HG02852 (cell line): Measurements from ENCODE around the gene PELO.
"Not testable (repeated sequence)": the region's sequence is repeated elsewhere in the genome, so short reads cannot be mapped to it uniquely, and the experiment has no call there.

Source experiments
- ATAC-seq: cut with Tn5 transposase; IDR thresholded peaks from one replicate; pipeline ENCODE4 v1.9.1; 2021; ENCODE audit warnings: mild to moderate bottlenecking, moderate library complexity; ENCODE audit not compliant: unreplicated experiment

Gene PELO

GRCh38 chr5:52800394-52801213 lies 12.9 kb downstream of the PELO start:
- ATAC-seq = peak; percentile 41

GRCh38 chr5:52801329-52801728 lies 13.6 kb downstream of the PELO start:
- no peak for ATAC-seq

- no peak for ATAC-seq
These were observed 14.7 kb downstream of the PELO start for GRCh38 chr5:52802272-52802973.

GRCh38 chr5:52802974-52803336 lies 15.2 kb downstream of the PELO start:
- ATAC-seq = no peak

GRCh38 chr5:52804387-52804791 lies 16.7 kb downstream of the PELO start:
- ATAC-seq = no peak

GRCh38 chr5:52804981-52805380 lies 17.3 kb downstream of the PELO start:
- ATAC-seq = no peak

- no peak for ATAC-seq
These were observed 17.9 kb downstream of the PELO start for GRCh38 chr5:52805615-52806014.

GRCh38 chr5:52807037-52807436 lies 19.3 kb downstream of the PELO start:
- no peak for ATAC-seq

GRCh38 chr5:52807723-52808122 lies 20.0 kb downstream of the PELO start:
- ATAC-seq = no peak

- ATAC-seq = no peak
These were observed 20.7 kb downstream of the PELO start for GRCh38 chr5:52808316-52808901.

- no peak for ATAC-seq
These were observed 22.2 kb downstream of the PELO start for GRCh38 chr5:52809884-52810283.

- ATAC-seq = no peak
These were observed 22.7 kb downstream of the PELO start for GRCh38 chr5:52810426-52810825.

- no peak for ATAC-seq
These were observed 23.5 kb downstream of the PELO start for GRCh38 chr5:52811067-52811749.

GRCh38 chr5:52814352-52815148 lies 26.8 kb downstream of the PELO start:
- no peak for ATAC-seq

- no peak for ATAC-seq
These were observed 30.1 kb downstream of the PELO start for GRCh38 chr5:52817818-52818217.

GRCh38 chr5:52818360-52818759 lies 30.6 kb downstream of the PELO start:
- ATAC-seq = no peak

GRCh38 chr5:52818807-52819206 lies 31.1 kb downstream of the PELO start:
- not testable (repeated sequence) for ATAC-seq

- ATAC-seq = no peak
These were observed 34.2 kb downstream of the PELO start for GRCh38 chr5:52821901-52822300.

GRCh38 chr5:52822437-52822836 lies 34.7 kb downstream of the PELO start:
- ATAC-seq = no peak

GRCh38 chr5:52824827-52825226 lies 37.1 kb downstream of the PELO start:
- no peak for ATAC-seq

GRCh38 chr5:52825826-52826225 lies 38.1 kb downstream of the PELO start:
- ATAC-seq = peak; percentile 98
